Kidney (tissue), 14 donors: ENCODE data around the gene THEM4. TPM values are rescaled to one million over a fixed set of nuclear protein-coding genes. Genes with fewer than 3 reads are reported as not detected.
"Not testable (repeated sequence)": the region's sequence is repeated elsewhere in the genome, so short reads cannot be mapped to it uniquely, and the experiment has no call there.

Source experiments
- DNase-seq, 5 donors: peaks; one replicate each; pipeline ENCODE4 v3.0.0-alpha.2; 2013 to 2020
- FAIRE-seq: peaks from 2 replicates; lab custom pipeline; 2012; peaks lifted over from hg19 to GRCh38; lab: Jason Lieb, UNC
- H3K27ac ChIP-seq, 2 donors: one replicate each; pipeline ENCODE4 v1.7.0; 2013; ENCODE audit warnings: low read depth in 2 of 2, low read length in 2 of 2, inconsistent platforms in 1 of 2
- H3K27me3 ChIP-seq: one replicate; pipeline ENCODE4 v1.7.1; 2013; ENCODE audit warnings: low read length, inconsistent platforms; ENCODE audit not compliant: control insufficient read depth, insufficient read depth
- H3K36me3 ChIP-seq, 3 donors: one replicate each; pipeline versions ENCODE4 v1.7.0 to v1.7.1; 2013; ENCODE audit warnings: low read length in 3 of 3, control low read depth in 1 of 3, inconsistent platforms in 1 of 3; ENCODE audit not compliant: insufficient read depth in 3 of 3, control insufficient read depth in 2 of 3
- H3K4me1 ChIP-seq, 3 donors: one replicate each; pipeline versions ENCODE4 v1.7.0 to v1.7.1; 2013; ENCODE audit warnings: low read length in 3 of 3, inconsistent platforms in 1 of 3, low read depth in 1 of 3; ENCODE audit not compliant: control insufficient read depth in 2 of 3, insufficient read depth in 2 of 3
- H3K4me3 ChIP-seq, 3 donors: one replicate each; pipeline versions ENCODE4 v1.7.0 to v1.8.1; 2013; ENCODE audit warnings: low read length in 3 of 3, control low read depth in 1 of 3, inconsistent platforms in 1 of 3
- H3K9ac ChIP-seq, 3 donors: one replicate each; pipeline versions ENCODE4 v1.7.0 to v1.7.1; 2013; ENCODE audit warnings: low read length in 3 of 3, control low read depth in 1 of 3, inconsistent platforms in 1 of 3
- H3K9me3 ChIP-seq, 3 donors: one replicate each; pipeline versions ENCODE4 v1.7.0 to v1.7.1; 2013; ENCODE audit warnings: low read length in 3 of 3, control low read depth in 1 of 3, inconsistent platforms in 1 of 3; ENCODE audit not compliant: control insufficient read depth in 2 of 3, insufficient read depth in 1 of 3
- intact Hi-C: fragments of 100-400 bp; cut with DNase I; formaldehyde crosslinking; loops from one replicate; pipeline ENCODE4 v1.11.1; 2022
- polyA plus RNA-seq: library from polyadenylated mRNA; stranded (reverse); fragments of 350-450 nt; fragmentation: Illumina TruSeq; extraction: RNeasy Lipid Tissue Mini Kit (QIAGEN cat#74804); gene quantifications from one replicate; pipeline ENCODE4 v1.2.3, GENCODE V29; 2014; ENCODE audit warnings: low read depth, low replicate concordance; ENCODE audit not compliant: insufficient read depth
- total RNA-seq: library from RNA; stranded (reverse); fragmentation: NEBNext Ultra II Directional; extraction: Animal tissue kit (Norgen Biotek cat#: 25700); gene quantifications from one replicate; pipeline ENCODE4 v1.2.1, GENCODE V29; 2021
- TF ChIP-seq, protein P1 (sequence below): IDR thresholded peaks from 3 replicates; pipeline ENCODE4 v1.5.1; 2012; ENCODE audit warnings: mild to moderate bottlenecking, moderate library complexity, borderline replicate concordance; ENCODE audit not compliant: insufficient read depth; ENCODE audit errors: extremely low read depth
- donor health status: control.
- donor health status: control.
- donor health status: control.
- donor health status: control.
- donor health status: control.
- donor health status: DM: yes; HTN: yes; CAD: no.
- donor health status: Normal renal cell carcinoma (clear cell type).

THEM4 gene
- total and polyA plus RNA-seq, 2 donors from 2014 or later: 17.5 to 27.9 TPM

DNA sequence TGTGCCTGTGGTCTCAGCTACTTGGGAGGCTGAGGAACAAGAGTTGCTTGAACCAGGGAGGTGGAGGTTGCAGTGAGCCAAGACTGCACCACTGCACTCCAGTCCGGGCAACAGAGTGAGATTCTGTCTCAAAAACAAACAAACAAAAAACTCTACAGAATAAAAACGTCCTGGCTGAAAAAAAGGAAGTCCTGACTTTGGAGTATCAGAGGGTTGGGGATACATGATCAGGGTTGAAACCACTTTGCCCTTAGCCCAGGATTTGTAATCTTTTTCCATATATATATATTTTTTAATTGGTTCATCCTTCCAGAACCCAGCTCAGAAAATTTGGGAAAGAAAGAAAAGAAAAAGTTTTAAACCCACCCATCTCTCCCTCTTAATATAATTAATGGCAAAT, 6.5 kb downstream of the THEM4 start:
- Histone ChIP-seq H3K4me1 (peaks cover 0 to 14% (median 6%) of the 10 kb centered on the region in 3 donors), H3K9me3 (peaks cover 0 to 4% (median 0%) of the 10 kb centered on the region in 3 donors), H3K4me3 (no peak overlapping the region), H3K27me3 (no peaks in the 10 kb centered on the region), H3K36me3 (no peaks in the 10 kb centered on the region), H3K27ac (no peak overlapping the region), H3K9ac (no peak overlapping the region)
- intact Hi-C loops: no loop called here
- DNase-seq (no peak), FAIRE-seq (no peak)
- TF ChIP-seq, protein P1, sequence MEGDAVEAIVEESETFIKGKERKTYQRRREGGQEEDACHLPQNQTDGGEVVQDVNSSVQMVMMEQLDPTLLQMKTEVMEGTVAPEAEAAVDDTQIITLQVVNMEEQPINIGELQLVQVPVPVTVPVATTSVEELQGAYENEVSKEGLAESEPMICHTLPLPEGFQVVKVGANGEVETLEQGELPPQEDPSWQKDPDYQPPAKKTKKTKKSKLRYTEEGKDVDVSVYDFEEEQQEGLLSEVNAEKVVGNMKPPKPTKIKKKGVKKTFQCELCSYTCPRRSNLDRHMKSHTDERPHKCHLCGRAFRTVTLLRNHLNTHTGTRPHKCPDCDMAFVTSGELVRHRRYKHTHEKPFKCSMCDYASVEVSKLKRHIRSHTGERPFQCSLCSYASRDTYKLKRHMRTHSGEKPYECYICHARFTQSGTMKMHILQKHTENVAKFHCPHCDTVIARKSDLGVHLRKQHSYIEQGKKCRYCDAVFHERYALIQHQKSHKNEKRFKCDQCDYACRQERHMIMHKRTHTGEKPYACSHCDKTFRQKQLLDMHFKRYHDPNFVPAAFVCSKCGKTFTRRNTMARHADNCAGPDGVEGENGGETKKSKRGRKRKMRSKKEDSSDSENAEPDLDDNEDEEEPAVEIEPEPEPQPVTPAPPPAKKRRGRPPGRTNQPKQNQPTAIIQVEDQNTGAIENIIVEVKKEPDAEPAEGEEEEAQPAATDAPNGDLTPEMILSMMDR: no peak

DNA sequence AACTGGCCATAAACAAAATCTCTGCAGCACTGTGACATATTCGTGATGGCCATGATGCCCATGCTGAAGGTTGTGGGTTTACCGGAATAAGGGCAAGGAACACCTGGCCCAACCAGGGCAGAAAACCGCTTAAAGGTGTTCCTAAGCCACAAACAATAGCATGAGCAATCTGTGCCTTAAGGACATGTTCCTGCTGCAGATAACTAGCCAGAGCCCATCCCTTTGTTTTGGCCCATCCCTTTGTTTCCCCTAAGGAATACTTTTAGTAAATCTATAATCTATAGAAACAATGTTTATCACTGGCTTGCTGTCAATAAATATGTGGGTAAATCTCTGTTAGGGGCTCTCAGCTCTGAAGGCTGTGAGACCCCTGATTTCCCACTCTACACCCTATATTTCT, 8.5 kb downstream of the THEM4 start:
- H3K9me3 ChIP-seq, H3K27me3 ChIP-seq, H3K4me3 ChIP-seq, intact Hi-C loops, H3K9ac ChIP-seq, DNase-seq, FAIRE-seq, H3K27ac ChIP-seq, H3K36me3 ChIP-seq: not testable (repeated sequence)
- peaks cover 0 to 14% (median 6%) of the 10 kb centered on the region in 3 donors for H3K4me1 ChIP-seq

DNA sequence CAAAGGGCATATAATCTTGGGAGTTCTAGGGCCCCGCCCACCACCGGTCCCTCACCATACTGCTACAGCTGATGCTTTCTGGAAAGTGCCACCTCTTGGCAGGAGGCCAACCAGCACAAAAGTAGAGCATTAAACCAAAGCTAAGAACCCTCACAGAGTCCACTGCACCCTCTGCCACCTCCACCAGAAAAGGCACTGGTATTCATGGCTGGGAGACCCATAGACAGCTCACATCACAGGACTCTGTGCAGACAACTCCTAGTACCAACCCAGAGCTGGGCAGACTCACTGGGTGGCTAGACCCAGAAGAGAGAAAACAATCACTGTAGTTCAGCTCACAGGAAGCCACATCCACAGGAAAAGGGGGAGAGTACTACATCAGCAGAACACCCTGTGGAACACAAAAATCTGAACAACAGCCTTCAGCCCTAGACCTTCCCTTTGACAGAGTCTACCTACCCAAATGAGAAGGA, 10.8 kb downstream of the THEM4 start:
- Histone ChIP-seq H3K9me3 (no peaks in the 10 kb centered on the region), H3K27ac (peak overlapping the region; percentile 38 to 68), H3K9ac (no peak overlapping the region), H3K4me1 (peaks cover 0 to 10% (median 6%) of the 10 kb centered on the region in 3 donors), H3K27me3 (no peaks in the 10 kb centered on the region), H3K36me3 (peaks cover 0 to 3% (median 0%) of the 10 kb centered on the region in 3 donors), H3K4me3 (no peak overlapping the region)
- intact Hi-C loops: no loop called here
- FAIRE-seq: no peak
- DNase-seq: no peak
- TF ChIP-seq, protein P1: no peak

DNA sequence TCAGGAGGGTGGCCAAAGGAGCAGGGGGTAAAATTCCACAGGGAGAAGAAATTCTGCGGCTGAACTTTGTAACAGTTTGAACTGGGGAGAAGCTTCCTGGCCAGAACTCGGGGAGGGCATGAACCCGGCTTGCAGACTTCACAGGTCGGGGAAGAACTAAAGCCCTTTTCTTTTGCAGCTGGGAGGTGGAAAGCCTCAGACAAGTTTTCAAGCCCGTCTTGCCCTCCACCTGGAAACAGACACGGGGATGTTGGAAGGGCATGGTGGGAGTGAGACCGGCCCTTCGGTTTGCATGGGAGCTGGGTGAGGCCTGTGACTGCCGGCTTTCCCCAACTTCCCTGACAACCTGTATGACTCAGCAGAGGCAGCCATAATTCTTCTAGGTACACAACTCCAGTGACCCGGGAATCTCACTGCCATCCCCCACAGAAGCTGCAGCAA, 11.3 kb downstream of the THEM4 start:
- DNase-seq (no peak), FAIRE-seq (no peak)
- Histone ChIP-seq H3K4me3 (no peak overlapping the region), H3K27me3 (no peaks in the 10 kb centered on the region), H3K36me3 (peaks cover 0 to 5% (median 0%) of the 10 kb centered on the region in 3 donors), H3K27ac (peak overlapping the region; percentile 47 to 68), H3K9ac (no peak overlapping the region), H3K4me1 (peaks cover 0 to 10% (median 6%) of the 10 kb centered on the region in 3 donors), H3K9me3 (no peaks in the 10 kb centered on the region)
- intact Hi-C loops: no loop called here
- TF ChIP-seq, protein P1: no peak
